Parathyroid adenoma (tissue), 2 donors: ENCODE measurements around the gene GCHFR.
A peak's percentile ranks its signal among the peaks of the same experiment; 100 is the strongest.

Experiments
- H2AFZ ChIP-seq: fragments of 300-600 bp; sonication (generic); one replicate; pipeline ENCODE4 v1.7.0; 2017; ENCODE audit warnings: antibody characterized with exemption, mild to moderate bottlenecking
- H3K27ac ChIP-seq: fragments of 300-600 bp; sonication (generic); one replicate; pipeline ENCODE4 v1.7.0; 2017
- H3K27me3 ChIP-seq: fragments of 300-600 bp; sonication (generic); one replicate; pipeline ENCODE4 v1.7.0; 2017; ENCODE audit warnings: low read length; ENCODE audit not compliant: control insufficient read depth, insufficient read depth
- H3K36me3 ChIP-seq: fragments of 300-600 bp; sonication (generic); one replicate; pipeline ENCODE4 v1.7.0; 2017; ENCODE audit warnings: low read length; ENCODE audit not compliant: control insufficient read depth, insufficient read depth
- H3K4me1 ChIP-seq: fragments of 300-600 bp; sonication (generic); one replicate; pipeline ENCODE4 v1.7.0; 2017; ENCODE audit warnings: control low read depth
- H3K4me2 ChIP-seq: fragments of 300-600 bp; sonication (generic); one replicate; pipeline ENCODE4 v1.7.0; 2017; ENCODE audit warnings: low read length
- H3K4me3 ChIP-seq: fragments of 300-600 bp; sonication (generic); one replicate; pipeline ENCODE4 v1.7.0; 2017; ENCODE audit warnings: low read depth, low read length
- H3K79me2 ChIP-seq: fragments of 300-600 bp; sonication (generic); one replicate; pipeline ENCODE4 v1.7.0; 2017; ENCODE audit warnings: control low read depth
- H3K9ac ChIP-seq: fragments of 300-600 bp; sonication (generic); one replicate; pipeline ENCODE4 v1.7.0; 2017; ENCODE audit warnings: mild to moderate bottlenecking
- H3K9me3 ChIP-seq: fragments of 300-600 bp; sonication (generic); one replicate; pipeline ENCODE4 v1.7.0; 2017; ENCODE audit warnings: low read length; ENCODE audit not compliant: control insufficient read depth
- CTCF ChIP-seq: fragments of 300-600 bp; sonication (generic); IDR thresholded peaks from one replicate; pipeline ENCODE4 v1.7.0; 2017; ENCODE audit warnings: antibody characterized with exemption, mild to moderate bottlenecking
- donor health status: primary hyperparathyroidism.

GCHFR gene

GRCh38 chr15:40803076-40803475 lies 39.2 kb downstream of the GCHFR start:
- Histone ChIP-seq H3K79me2 (peaks cover 21% of the 10 kb centered on the region), H3K9ac (no peak overlapping the region), H3K27me3 (no peaks in the 10 kb centered on the region), H2AFZ (no peak overlapping the region), H3K4me3 (no peak overlapping the region), H3K36me3 (no peaks in the 10 kb centered on the region), H3K4me2 (no peak overlapping the region), H3K4me1 (peaks cover 12% of the 10 kb centered on the region), H3K9me3 (no peaks in the 10 kb centered on the region), H3K27ac (peak overlapping the region; percentile 83)
- TF ChIP-seq CTCF: no peak

GRCh38 chr15:40803688-40804087 lies 39.8 kb downstream of the GCHFR start:
- Histone ChIP-seq H3K9me3 (no peaks in the 10 kb centered on the region), H3K27me3 (no peaks in the 10 kb centered on the region), H3K4me2 (no peak overlapping the region), H3K4me1 (peaks cover 12% of the 10 kb centered on the region), H3K36me3 (no peaks in the 10 kb centered on the region), H3K27ac (peak overlapping the region; percentile 83), H2AFZ (no peak overlapping the region), H3K9ac (no peak overlapping the region), H3K79me2 (peaks cover 17% of the 10 kb centered on the region), H3K4me3 (no peak overlapping the region)
- no peak for TF ChIP-seq CTCF

- peak overlapping the region; percentile 90 for H3K27ac ChIP-seq
- no peaks in the 10 kb centered on the region for H3K36me3 ChIP-seq
- peaks cover 6% of the 10 kb centered on the region for H3K79me2 ChIP-seq
- H3K4me1 ChIP-seq: peaks cover 12% of the 10 kb centered on the region
- peak overlapping the region; percentile 95 for H2AFZ ChIP-seq
- H3K4me2 ChIP-seq: peak overlapping the region; percentile 83
- H3K9ac ChIP-seq: peak overlapping the region; percentile 74
- H3K27me3 ChIP-seq: no peaks in the 10 kb centered on the region
- TF ChIP-seq CTCF: no peak
- no peaks in the 10 kb centered on the region for H3K9me3 ChIP-seq
- H3K4me3 ChIP-seq: peak overlapping the region; percentile 99
Observed at GRCh38 chr15:40806672-40807027, 42.8 kb downstream of the GCHFR start.

GRCh38 chr15:40807028-40807887 lies 43.4 kb downstream of the GCHFR start, which contains the start of the genes DNAJC17 and ZFYVE19:
Gene DNAJC17, minus strand, starts transcription at chr15:40807473. Its CDS starts 27 bp downstream, at chr15:40807446.
Gene ZFYVE19, plus strand, starts transcription at chr15:40807089. Its CDS starts 501 bp downstream, at chr15:40807590.
- Histone ChIP-seq H3K9me3 (no peaks in the 10 kb centered on the region), H2AFZ (peak within 1 kb of the TSS; percentile 95), H3K4me2 (peak within 1 kb of the TSS; percentile 83), H3K27ac (peak within 1 kb of the TSS; percentile 90), H3K9ac (peak within 1 kb of the TSS; percentile 74), H3K79me2 (peaks cover 6% of the 10 kb centered on the region), H3K36me3 (no peaks in the 10 kb centered on the region), H3K4me1 (peaks cover 12% of the 10 kb centered on the region), H3K27me3 (no peaks in the 10 kb centered on the region), H3K4me3 (peak within 1 kb of the TSS; percentile 99)
- no peak for TF ChIP-seq CTCF
